GM12801 (cell line): ENCODE data around the gene CDPF1.

ENCODE experiments used
- CTCF ChIP-seq: IDR thresholded peaks from one replicate; pipeline ENCODE4 v1.5.1; 2011; ENCODE audit warnings: control low read depth; ENCODE audit not compliant: insufficient read length; ENCODE audit errors: extremely low read depth

The CDPF1 gene

GRCh38 chr22:46213052-46213451 lies 37.0 kb downstream of the CDPF1 start:
- TF ChIP-seq CTCF, result no peak

- no peak for TF ChIP-seq CTCF
Observed at GRCh38 chr22:46212195-46212594, 37.9 kb downstream of the CDPF1 start.

GRCh38 chr22:46209262-46209661 lies 40.8 kb downstream of the CDPF1 start:
- no peak for TF ChIP-seq CTCF

GRCh38 chr22:46203601-46203980 lies 46.5 kb downstream of the CDPF1 start:
- TF ChIP-seq CTCF, result no peak

GRCh38 chr22:46202897-46203600 lies 47.0 kb downstream of the CDPF1 start:
- TF ChIP-seq CTCF, result no peak

- no peak for TF ChIP-seq CTCF
Observed at GRCh38 chr22:46201059-46201757, 48.9 kb downstream of the CDPF1 start.

GRCh38 chr22:46198274-46198673 lies 51.8 kb downstream of the CDPF1 start:
- no peak for TF ChIP-seq CTCF
